Stimulated activated naive CD4-positive, alpha-beta T cell (primary cell): ENCODE measurements around the gene BLTP1.
"Not testable (repeated sequence)": the region's sequence is repeated elsewhere in the genome, so short reads cannot be mapped to it uniquely, and the experiment has no call there.

ENCODE experiments used
- DNase-seq, 6 experiments: peaks; one replicate each; lab custom pipeline; 2025; lab: John Stamatoyannopoulos, UW

BLTP1 gene, protein sequence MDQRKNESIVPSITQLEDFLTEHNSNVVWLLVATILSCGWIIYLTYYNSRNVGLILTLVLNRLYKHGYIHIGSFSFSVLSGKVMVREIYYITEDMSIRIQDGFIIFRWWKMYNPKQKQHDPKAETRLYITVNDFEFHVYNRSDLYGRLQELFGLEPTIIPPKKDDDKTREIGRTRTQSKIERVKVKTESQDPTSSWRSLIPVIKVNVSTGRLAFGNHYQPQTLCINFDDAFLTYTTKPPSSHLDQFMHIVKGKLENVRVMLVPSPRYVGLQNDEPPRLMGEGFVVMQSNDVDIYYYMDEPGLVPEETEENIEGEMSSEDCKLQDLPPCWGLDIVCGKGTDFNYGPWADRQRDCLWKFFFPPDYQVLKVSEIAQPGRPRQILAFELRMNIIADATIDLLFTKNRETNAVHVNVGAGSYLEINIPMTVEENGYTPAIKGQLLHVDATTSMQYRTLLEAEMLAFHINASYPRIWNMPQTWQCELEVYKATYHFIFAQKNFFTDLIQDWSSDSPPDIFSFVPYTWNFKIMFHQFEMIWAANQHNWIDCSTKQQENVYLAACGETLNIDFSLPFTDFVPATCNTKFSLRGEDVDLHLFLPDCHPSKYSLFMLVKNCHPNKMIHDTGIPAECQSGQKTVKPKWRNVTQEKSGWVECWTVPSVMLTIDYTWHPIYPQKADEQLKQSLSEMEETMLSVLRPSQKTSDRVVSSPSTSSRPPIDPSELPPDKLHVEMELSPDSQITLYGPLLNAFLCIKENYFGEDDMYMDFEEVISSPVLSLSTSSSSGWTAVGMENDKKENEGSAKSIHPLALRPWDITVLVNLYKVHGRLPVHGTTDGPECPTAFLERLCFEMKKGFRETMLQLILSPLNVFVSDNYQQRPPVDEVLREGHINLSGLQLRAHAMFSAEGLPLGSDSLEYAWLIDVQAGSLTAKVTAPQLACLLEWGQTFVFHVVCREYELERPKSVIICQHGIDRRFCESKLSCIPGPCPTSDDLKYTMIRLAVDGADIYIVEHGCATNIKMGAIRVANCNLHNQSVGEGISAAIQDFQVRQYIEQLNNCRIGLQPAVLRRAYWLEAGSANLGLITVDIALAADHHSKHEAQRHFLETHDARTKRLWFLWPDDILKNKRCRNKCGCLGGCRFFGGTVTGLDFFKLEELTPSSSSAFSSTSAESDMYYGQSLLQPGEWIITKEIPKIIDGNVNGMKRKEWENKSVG (N-terminal part only)

DNA sequence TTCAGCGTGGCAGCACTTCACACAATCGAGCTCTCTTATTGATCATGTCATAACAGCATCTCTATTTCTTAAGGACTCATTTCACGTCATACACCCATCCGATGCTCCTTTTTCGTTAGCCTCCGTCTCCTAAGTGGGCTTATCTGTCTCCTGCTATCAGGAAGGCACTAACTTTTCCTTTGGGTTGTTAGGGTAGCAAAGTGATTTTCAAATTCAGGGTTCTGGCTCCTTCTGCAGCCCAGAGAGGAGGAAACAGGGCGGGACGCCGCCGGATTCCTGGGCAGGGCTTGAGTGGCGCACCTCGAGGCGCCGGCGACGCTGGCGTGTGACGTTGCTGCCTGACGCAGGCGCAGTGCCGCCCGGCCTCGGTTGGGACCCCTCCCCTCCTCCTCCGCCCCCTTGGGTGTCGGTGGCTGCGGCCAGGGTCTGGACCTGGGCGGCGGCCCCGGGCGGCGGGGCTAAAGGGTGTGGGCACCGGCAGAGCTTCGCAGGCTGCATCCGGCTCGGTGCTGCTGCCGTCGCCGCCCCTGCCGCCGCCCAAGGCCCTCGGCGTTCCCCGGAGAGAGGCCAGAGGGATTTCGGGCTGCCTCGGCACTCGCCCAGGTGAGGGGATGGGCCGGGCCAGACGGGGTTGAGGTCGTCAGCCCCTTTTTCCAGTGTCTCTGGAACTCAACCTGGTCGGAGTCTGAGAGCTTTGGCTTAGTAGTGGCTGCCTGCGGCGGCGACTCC, at the start of gene BLTP1:
Gene BLTP1, plus strand, starts transcription at position 350 of the 729 bp plus-strand sequence. CDS start 18,317 bp downstream, outside the sequence.
- DNase-seq: peak; percentile 78 to 88 (median 82)

DNA sequence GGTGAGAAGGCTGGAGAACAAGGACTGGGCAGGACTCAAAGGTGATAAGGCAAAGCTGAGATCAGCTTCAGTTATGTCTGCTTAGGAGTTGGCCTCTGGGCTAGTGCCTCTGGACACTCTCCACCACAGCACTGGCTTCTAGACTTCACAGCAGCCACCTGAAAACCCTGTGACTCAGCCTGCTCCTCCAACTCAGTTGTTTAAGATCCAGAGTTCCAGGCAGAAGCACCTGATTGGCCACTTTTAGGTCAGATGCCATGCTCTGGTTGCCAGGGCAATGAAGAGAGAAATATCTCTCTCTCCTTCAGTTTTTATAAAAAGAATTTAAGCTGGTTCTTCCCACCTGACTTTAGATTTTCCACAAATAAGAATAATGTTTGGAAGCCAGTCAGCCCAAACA, 47.9 kb upstream of the BLTP1 start:
- no peak for DNase-seq

DNA sequence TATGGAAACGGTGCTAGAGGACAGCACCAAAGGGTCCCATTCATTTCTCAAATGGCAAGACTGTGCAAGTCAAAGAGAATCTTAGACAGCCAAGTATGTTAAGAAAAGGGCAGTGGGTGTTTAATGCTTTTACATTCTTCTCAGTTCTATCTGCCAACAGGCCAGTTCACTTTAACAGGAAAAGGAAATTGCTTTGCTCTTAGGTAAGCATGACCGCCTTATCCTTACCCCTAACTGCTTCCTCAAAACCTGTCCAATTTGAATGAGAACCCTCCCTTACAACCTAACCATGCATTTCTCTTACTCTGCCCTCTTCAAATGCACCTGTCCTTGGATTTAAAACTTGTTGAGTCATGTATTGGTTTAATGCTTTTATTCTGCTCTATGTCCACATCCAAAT, 44.5 kb upstream of the BLTP1 start:
- no peak for DNase-seq

DNA sequence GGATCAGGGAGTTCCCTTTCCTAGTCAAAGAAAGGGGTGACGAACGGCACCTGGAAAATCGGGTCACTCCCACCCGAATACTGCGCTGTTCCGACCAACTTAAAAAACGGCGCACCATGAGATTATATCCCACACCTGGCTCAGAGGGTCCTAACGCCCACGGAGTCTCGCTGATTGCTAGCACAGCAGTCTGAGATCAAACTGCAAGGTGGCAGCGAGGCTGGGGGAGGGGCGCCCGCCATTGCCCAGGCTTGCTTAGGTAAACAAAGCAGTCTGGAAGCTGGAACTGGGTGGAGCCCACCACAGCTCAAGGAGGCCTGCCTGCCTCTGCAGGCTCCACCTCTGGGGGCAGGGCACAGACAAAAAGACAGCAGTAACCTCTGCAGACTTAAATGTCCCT, 41.8 kb upstream of the BLTP1 start:
- not testable (repeated sequence) for DNase-seq

DNA sequence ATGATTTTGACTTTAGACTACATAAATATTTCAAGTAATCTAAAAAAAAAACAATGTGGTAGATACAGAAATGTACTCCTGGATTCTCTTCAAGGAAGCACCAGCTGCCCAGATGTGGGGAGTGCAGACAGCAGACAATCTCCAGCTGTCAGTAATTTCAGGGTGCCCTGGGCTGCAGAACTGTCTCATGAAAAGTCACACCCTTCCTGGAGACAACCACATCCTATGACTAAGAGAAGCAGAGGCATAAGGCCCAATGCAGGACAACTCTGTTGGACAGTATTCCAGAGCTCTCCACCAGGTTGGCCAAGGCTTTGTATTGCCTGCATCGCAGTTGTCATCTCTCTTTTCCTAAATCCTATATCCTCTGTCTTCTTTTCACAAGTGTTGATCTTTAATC, 34.4 kb upstream of the BLTP1 start:
- no peak for DNase-seq

DNA sequence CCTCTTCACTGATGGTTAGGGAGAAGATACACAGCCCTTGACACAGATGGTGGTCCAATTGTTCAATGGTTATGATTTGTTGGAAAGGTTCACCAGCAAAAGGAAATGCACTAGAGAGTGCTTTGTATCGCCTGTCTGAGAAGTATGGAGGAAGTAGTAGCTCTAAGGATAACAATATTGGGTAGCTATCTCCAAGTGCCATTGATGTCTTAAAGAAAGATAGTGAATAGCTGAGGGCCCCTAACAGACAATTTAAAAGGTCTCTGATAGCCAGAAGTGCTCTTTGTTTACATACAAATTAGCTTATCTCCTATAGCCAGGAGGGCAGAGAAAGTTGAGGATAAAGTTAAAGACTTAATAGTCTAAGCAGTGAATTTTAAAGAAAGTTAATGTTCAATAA, 33.9 kb upstream of the BLTP1 start:
- DNase-seq: no peak

DNA sequence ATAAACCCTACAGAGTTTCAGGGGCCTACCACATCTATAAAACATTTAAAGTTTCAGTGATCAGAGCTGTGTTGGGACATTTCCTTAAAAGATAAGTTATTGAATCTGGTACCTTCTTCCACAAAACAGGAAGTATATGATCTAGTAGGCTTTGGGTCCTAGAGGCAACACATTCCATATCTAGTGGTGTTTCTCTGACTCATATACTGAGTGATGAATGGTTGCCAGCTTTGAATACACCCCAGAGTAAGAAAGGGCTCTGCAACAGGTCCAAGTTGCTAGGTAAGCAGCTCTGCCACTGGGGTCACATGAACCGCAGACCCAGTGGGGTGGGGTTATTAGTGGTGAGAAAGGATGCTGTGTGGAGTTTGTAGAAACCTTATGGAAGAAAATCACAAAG, 32.4 kb upstream of the BLTP1 start:
- no peak for DNase-seq

DNA sequence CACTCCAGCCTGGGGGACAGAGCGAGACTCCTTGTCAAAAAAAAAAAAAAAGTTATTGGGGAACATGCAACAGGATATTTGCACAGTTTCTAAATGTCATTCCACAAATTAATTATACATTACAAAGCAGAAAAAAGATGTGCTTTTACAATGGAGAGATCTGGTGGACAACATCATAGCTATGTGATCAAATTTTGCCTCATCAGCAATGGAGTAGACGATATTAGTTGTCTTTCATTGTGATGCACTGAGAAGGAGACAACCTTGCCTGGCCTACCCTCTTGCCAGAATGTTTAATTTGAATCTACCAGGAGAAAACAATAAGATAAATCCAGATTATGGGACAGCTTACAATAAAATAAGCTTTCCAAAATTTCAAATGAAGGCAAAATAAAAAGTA, 30.5 kb upstream of the BLTP1 start:
- no peak for DNase-seq

DNA sequence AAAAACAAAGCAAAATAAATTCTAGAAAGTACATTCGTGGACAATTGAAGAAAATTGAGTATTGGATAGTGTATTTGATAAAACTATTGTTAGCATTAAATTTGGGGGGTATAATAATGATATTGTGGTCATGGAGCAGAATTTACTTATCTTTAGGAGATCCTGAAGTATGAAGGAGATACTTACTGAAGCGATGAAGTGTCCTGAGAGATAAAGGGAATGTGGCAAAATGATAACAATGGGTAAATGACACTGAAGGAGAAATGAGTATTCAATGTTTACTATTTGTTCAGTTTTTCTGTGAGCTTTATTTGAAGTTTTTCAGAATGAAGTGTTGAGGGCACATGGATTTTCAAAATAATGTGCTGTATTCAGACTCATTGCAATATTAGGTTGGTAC, 30.0 kb upstream of the BLTP1 start:
- no peak for DNase-seq

DNA sequence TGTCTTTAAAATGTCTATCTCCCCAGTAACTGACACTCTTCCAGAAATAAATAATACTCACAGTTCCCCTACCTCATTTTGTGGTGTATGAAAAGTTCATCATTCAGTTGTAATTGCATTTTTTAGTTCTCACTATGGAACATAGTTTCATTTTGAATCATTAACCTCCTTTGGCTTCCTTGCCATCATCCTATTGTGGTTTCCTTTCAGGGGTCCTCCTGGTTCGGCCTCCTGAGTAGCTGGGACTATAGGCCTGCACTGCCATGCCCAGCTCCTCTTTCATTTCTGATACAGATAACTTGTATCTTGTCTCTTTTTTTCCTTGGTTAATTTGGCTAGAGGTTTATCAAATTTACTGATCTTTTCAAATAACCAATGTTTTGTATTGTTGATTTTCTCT, 23.1 kb upstream of the BLTP1 start:
- no peak for DNase-seq

DNA sequence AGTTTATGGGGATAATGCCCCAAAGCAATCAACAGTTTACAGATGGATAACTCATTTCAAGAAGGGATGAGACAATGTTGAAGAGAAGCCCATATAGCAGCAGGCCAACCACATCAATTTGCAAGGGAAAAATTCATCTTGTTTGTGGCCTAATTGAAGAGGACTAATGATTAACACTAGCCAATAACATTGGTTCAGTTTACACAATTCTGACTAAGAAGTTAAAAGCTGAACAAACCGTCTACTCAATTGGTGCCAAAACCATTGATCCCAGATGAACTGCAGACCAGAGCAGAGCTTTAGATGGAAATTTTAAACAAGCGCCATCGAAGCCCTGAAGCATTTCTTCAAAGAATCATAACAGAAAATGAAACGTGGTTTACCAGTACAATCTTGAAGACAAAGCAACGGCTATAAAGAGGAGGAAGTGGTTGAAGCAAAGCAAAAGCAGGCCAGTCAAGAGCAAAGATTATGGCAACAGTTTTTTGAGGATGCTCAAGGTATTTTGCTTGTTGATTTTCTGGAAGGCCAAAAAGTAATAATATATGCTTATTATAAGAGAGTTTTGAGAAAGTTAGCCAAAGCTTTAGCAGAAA, 20.5 kb upstream of the BLTP1 start:
- peak in 3 of 6 experiments; percentile 43 to 51 (median 47) for DNase-seq

DNA sequence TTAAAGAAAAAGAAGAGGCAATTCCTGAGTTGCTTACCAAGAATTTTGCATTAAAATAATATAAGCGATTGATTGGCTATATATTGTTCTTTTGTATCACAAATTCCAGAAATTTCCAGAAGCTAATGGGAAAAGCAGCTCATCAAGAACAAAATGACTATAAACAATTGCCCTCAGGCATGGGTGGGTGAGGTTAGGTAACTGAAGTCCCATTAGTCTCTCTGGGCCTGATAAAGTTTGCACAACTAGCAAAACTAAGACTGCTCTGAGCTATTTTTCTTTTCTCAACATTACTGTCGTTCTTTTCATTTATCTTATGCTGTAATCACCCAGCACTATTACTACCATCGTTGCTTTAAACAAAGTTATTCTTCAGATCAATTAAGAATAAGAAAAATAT, 19.2 kb upstream of the BLTP1 start:
- no peak for DNase-seq

DNA sequence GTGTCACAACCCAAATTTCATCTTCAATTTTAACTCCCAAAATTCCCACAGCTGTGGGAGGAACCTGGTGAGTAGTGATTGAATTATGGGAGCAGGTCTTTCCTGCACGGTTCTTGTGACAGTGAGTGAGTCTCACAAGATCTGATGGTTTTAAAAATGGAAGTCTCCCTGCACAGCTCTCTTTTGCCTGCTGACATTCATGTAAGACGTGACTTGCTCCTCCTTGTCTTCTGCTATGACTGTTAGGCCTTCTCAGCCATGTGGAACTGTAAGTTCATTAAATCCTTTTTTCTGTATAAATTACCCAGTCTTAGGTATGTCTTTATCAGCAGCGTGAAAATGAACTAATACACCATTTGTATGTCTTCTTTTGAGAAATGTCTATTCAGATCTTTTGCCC, 13.0 kb upstream of the BLTP1 start:
- no peak for DNase-seq

DNA sequence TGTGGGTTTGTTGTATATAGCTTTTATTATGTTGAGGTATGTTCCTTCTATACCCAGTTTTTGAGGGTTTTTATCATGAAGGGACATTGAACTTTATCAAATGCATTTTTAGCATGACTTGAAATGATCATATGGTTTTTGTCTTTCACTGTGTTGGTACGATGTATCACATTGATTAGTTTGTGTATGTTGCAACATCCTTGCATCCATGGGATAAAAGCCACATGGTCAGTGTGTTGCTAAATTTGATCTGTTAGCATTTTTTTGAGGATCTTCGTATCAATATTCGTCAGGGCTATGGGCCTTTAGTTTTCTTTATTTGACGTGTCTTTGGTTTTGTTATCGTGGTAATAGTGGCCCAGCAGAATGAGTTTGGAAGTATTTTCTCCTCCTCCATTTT, 11.3 kb upstream of the BLTP1 start:
- DNase-seq: no peak

DNA sequence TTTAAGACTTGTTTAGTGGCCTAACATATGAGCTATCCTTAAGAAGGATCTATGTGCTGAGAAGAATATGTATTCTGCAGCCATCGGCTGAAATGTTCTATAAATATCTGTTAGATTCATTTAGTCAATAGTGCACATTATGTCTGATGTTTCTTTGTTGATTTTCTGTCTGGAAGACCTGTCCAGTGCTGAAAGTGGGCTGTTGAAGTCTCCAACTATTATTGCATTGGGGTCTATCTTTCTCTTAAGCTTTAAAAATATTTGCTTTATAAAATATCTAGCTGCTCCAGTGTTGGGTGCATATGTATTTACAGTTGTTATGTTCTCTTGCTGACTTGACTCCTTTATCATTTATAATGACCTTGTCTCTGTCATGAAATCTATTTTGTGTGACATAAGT, 9.4 kb upstream of the BLTP1 start:
- DNase-seq: no peak

DNA sequence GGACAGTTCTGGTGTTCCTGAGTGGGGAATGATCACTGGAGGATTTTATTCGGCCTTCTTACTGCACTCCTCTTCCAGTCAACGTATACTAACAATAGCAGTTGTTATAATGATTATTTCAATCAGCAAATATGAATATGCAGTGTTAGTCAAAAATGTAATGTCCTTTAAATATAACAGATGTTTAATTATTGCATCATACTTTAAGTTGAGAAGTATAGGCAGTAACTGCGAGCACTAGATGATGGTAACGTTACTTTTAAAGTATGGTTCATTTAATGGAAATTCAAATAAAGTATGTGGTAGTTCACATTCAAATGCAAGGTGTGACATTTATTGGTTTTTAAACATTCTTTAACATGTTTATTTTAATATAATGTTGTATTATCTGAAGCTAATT, 5.5 kb upstream of the BLTP1 start:
- no peak for DNase-seq

DNA sequence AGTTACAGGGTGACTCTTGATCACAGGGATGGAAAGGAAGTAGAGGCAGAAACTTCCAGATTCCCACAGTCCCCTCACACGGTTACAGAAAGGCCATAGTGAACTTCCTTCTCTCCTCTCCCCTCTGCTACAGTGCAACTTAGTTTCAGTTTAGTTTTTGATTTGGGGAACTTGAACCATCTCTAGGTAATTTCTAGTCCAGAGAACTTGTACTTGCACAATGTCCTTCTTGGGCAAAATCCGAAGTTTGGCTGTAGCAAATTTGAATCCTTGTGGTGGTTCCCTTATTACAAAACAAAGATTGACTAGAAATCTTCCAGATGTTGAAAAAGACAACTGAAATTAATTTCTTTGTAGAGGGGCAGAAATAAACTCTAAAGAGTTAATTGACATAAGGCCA, 1.2 kb upstream of the BLTP1 start:
- peak in 2 of 6 experiments; percentile 8 to 28 for DNase-seq

DNA sequence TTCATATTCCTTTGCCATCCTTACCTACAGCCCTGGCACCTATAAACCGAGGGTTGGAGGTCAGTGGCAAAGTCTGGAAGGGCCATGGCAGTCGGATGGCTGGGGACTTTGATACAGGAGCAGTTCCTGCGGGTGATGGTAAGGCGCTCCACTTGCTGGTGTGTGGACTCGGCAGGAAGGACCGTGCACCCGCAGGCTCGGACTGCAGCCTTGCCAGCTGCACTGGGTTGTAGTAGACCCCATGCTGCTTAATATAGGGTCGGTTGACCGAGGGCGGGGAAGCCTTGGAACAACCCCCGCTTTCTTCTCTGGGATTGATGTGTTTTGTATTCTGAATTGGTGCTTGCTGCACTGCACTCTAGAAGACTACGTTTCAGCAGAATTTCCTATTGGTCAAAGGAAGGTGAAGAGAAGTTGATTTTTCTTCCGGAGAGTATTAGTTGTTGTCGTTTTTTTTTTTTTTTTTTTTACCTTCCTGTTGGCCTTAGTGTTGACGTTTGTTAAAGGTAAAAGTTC, 638 bp downstream of the BLTP1 start:
- DNase-seq: peak in 4 of 6 experiments; percentile 23 to 64 (median 36)

DNA sequence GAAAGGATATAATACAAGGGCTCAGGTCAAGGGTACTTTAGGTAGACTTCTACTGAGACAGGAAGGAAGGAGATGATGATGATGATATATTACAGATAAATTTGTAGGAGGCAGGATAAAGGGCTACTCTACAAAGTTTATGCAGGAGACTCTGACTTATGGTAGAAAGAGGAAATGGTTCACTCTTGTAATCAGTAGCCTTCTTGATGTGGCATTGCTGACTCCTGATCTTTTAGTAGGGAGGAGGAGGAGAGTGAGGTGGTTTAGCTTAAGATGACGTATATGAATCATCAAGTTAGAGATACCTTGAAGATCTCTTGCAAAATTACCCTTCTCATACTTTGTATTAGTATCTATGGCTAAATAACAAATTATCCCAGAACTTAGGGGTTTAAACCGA, 4.7 kb downstream of the BLTP1 start:
- no peak for DNase-seq

DNA sequence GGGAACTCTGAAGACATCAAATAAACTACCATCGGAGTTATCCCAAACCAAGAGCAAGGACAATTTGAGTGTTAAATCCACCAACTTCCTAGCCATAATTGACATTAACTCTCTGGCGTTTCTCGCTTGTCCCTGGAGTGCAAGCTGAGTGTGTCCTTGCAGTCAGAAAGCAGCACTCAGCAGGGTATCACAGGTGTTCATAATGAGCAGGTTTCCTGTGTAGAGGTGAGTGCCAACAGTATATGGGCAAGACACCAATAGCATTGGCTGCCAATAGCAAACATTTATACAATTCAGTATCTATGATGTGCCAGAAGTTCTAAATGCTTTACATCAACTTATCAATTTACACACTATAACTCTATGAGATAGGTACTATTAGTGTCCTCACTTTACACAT, 11.2 kb downstream of the BLTP1 start:
- no peak for DNase-seq

DNA sequence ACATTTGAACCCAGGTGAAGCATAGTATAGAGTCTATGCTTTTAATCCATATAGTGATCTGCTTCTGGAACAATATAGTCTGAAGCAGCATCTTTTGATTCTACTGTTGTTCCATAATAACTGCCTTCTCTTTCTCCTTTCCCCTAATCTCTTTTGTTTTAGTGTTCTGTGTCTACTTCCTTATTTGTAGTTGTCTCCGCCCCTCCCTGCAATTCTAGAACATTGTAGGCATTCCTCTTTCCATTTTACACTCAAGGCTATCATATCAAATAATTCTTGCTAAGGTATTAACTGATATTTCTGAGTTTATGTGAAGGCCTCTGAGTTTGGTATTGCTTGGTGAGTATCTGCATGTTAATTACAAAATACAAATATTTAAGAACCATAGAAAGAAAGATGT, 11.6 kb downstream of the BLTP1 start:
- no peak for DNase-seq
